HepG2 (cell line): Measurements from ENCODE around the gene XPC. TPM values are rescaled to one million over a fixed set of nuclear protein-coding genes. Genes with fewer than 3 reads are reported as not detected.

Experiments used
- ATAC-seq: fragments of 200-7000 bp; cut with Tn5 transposase; 3 replicates; pipeline ENCODE4 v1.9.1; 2020; ENCODE audit warnings: mild to moderate bottlenecking, moderate library complexity
- BruUV-seq: library from RNA; stranded (reverse); fragments of 400-500 nt; replicated peaks from 2 replicates; lab custom pipeline; 2021; lab: Mats Ljungman, UMichigan
- CTCF ChIA-PET: fragments of 300-600 bp; formaldehyde crosslinking; extraction: SDS; loops from one replicate; lab custom pipeline; 2021; ENCODE audit warnings: low total read pairs, inconsistent platforms, low intra/inter-chr PET ratio; lab: Yijun Ruan, JAX
- POLR2A ChIA-PET: fragments of 350-600 bp; sonication (Branson Sonifier 250); formaldehyde crosslinking; loops from one replicate; lab custom pipeline; 2020; ENCODE audit warnings: antibody characterized with exemption, inconsistent platforms; lab: Yijun Ruan, JAX
- DNase-seq: peaks from one replicate; pipeline ENCODE4 v3.0.0-alpha.2; 2015; ENCODE audit warnings: low spot score
- FAIRE-seq: peaks from 3 replicates; lab custom pipeline; 2011; peaks lifted over from hg19 to GRCh38; lab: Jason Lieb, UNC
- H2AFZ ChIP-seq: one replicate; pipeline ENCODE4 v1.6.1; 2011; ENCODE audit warnings: low read length, inconsistent platforms
- H3K27ac ChIP-seq: fragments of 300-600 bp; 3 replicates; pipeline ENCODE4 v1.8.0; 2011; ENCODE audit warnings: mixed run types, mild to moderate bottlenecking, mixed read lengths, low read length, inconsistent platforms; ENCODE audit not compliant: insufficient read depth; ENCODE audit errors: extremely low read length
- H3K27me3 ChIP-seq, 2 experiments: fragments of 200-600 bp in 1 of 2; 2 replicates in 1 of 2; 3 replicates in 1 of 2; pipeline versions ENCODE4 v1.6.0 to v1.8.0; 2011; ENCODE audit warnings: low read length in 2 of 2, mild to moderate bottlenecking in 2 of 2, moderate library complexity in 2 of 2, inconsistent platforms in 1 of 2; ENCODE audit not compliant: insufficient read depth in 2 of 2, control insufficient read depth in 1 of 2
- H3K36me3 ChIP-seq, 2 experiments: fragments of 200-600 bp in 1 of 2; replicated peaks in 1 of 2; 2 replicates in 1 of 2; 3 replicates in 1 of 2; pipeline versions ENCODE4 v1.5.1 to v1.8.0; 2011; ENCODE audit warnings: low read length in 2 of 2, inconsistent platforms in 1 of 2; ENCODE audit not compliant: insufficient read depth in 2 of 2, control insufficient read depth in 1 of 2
- H3K4me1 ChIP-seq: 2 replicates; pipeline ENCODE4 v1.5.1; 2012; ENCODE audit warnings: low read length, inconsistent platforms; ENCODE audit not compliant: insufficient read depth
- H3K4me2 ChIP-seq: 2 replicates; pipeline ENCODE4 v1.6.0; 2011; ENCODE audit warnings: low read depth, low read length, inconsistent platforms
- H3K4me3 ChIP-seq, 3 experiments: fragments of 200-600 bp in 1 of 3; sonication (generic), shearing (Covaris generic) in 1 of 3; replicated peaks in 1 of 3; 2 replicates each; pipeline ENCODE4 v1.5.1; 2011 to 2016; ENCODE audit warnings: low read length in 3 of 3, inconsistent platforms in 2 of 3, low read depth in 2 of 3, mild to moderate bottlenecking in 2 of 3, control low read depth in 1 of 3, mixed read lengths in 1 of 3; ENCODE audit not compliant: insufficient read depth in 1 of 3
- H3K79me2 ChIP-seq: one replicate; pipeline ENCODE4 v1.6.1; 2011; ENCODE audit warnings: low read length, inconsistent platforms; ENCODE audit not compliant: insufficient read depth
- H3K9ac ChIP-seq: 2 replicates; pipeline ENCODE4 v1.6.0; 2011; ENCODE audit warnings: mild to moderate bottlenecking, low read depth, low read length, inconsistent platforms; ENCODE audit not compliant: insufficient read depth
- H3K9me3 ChIP-seq: 2 replicates; pipeline ENCODE4 v1.5.1; 2012; ENCODE audit warnings: mild to moderate bottlenecking, low read length
- H4K20me1 ChIP-seq: 2 replicates; pipeline ENCODE4 v1.6.0; 2011; ENCODE audit warnings: inconsistent platforms, mild to moderate bottlenecking, low read length, moderate library complexity; ENCODE audit not compliant: insufficient read depth
- ARID2 ChIP-seq: sonication (generic); formaldehyde crosslinking; IDR thresholded peaks from 2 replicates; pipeline ENCODE4 v1.8.1; 2022; ENCODE audit warnings: mild to moderate bottlenecking, missing genetic modification reagents, borderline replicate concordance
- ARNTL ChIP-seq: sonication (generic); formaldehyde crosslinking; IDR thresholded peaks from 2 replicates; pipeline ENCODE4 v1.4.0; 2020; ENCODE audit warnings: mild to moderate bottlenecking, missing genetic modification reagents
- LCORL ChIP-seq, 2 experiments: fragments of 450-650 bp in 1 of 2; sonication (generic) in 1 of 2; formaldehyde crosslinking in 1 of 2; IDR thresholded peaks; 2 replicates each; pipeline versions ENCODE4 v1.5.0 to v1.6.1; 2017 to 2020; ENCODE audit warnings: antibody characterized with exemption in 1 of 2, missing genetic modification reagents in 1 of 2
- NFYB ChIP-seq: sonication (generic); formaldehyde crosslinking; IDR thresholded peaks from 2 replicates; pipeline ENCODE4 v1.4.0; 2020; ENCODE audit warnings: missing genetic modification reagents
- NFYC ChIP-seq: IDR thresholded peaks from 2 replicates; pipeline ENCODE4 v1.6.1; 2016; ENCODE audit warnings: missing genetic modification reagents, missing compliant biosample characterization
- POGZ ChIP-seq: sonication (generic); formaldehyde crosslinking; IDR thresholded peaks from 2 replicates; pipeline ENCODE4 v1.4.0; 2020; ENCODE audit warnings: mild to moderate bottlenecking, missing genetic modification reagents
- STAG1 ChIP-seq: sonication (generic); formaldehyde crosslinking; IDR thresholded peaks from 2 replicates; pipeline ENCODE4 v1.4.0; 2020; ENCODE audit warnings: missing genetic modification reagents
- ZMYM3 ChIP-seq: sonication (generic); formaldehyde crosslinking; IDR thresholded peaks from 2 replicates; pipeline ENCODE4 v1.5.1; 2020; ENCODE audit warnings: mild to moderate bottlenecking, missing genetic modification reagents
- ZMYM4 ChIP-seq: sonication (generic); formaldehyde crosslinking; IDR thresholded peaks from 2 replicates; pipeline ENCODE4 v1.8.1; 2023; ENCODE audit warnings: mild to moderate bottlenecking, missing genetic modification reagents
- ZNF263 ChIP-seq: sonication (generic); formaldehyde crosslinking; IDR thresholded peaks from 2 replicates; pipeline ENCODE4 v1.4.0; 2020; ENCODE audit warnings: missing genetic modification reagents
- ZNF510 ChIP-seq: sonication (generic); formaldehyde crosslinking; IDR thresholded peaks from 2 replicates; pipeline ENCODE4 v1.4.0; 2020; ENCODE audit warnings: low read depth, mild to moderate bottlenecking, missing genetic modification reagents
- ZNF552 ChIP-seq: sonication (generic); formaldehyde crosslinking; IDR thresholded peaks from 2 replicates; pipeline ENCODE4 v1.9.0; 2022; ENCODE audit warnings: missing genetic modification reagents, mild to moderate bottlenecking, borderline replicate concordance
- ZNF678 ChIP-seq: sonication (generic); formaldehyde crosslinking; IDR thresholded peaks from 2 replicates; pipeline ENCODE4 v1.4.0; 2020; ENCODE audit warnings: mild to moderate bottlenecking, missing genetic modification reagents
- WGBS: methylation state at CpG from one replicate; pipeline ENCODE4 v1.1.6; 2017; ENCODE audit warnings: low lambda C conversion rate; 5-methylcytosine and 5-hydroxymethylcytosine counted together
- in situ Hi-C: cut with HindIII; loops from 2 replicates; pipeline ENCODE4 v1.10.0; 2017; ENCODE audit warnings: low pct_unique_long_range_greater_than_20kb; ENCODE audit not compliant: extremely low pct_ligation_motif_present
- intact Hi-C: fragments of 100-400 bp; cut with micrococcal nuclease; formaldehyde crosslinking; loops from one replicate; pipeline ENCODE4 v1.10.0; 2022; ENCODE audit not compliant: unreplicated experiment
- polyA plus RNA-seq, 8 experiments: library from polyadenylated mRNA; depleted of rRNA in 3 of 8; stranded (reverse) in 7 of 8; unstranded in 1 of 8; fragments of >200 nt; fragmentation: Illumina TruSeq in 4 of 8; extraction: Trizol in 4 of 8; gene quantifications; 2 replicates each; pipeline versions ENCODE4 v1.2.1 to v1.2.3, GENCODE V29; 2011 to 2016; ENCODE audit warnings: low read depth in 4 of 8, missing spikeins in 1 of 8, mixed read lengths in 1 of 8; ENCODE audit not compliant: insufficient read depth in 1 of 8
- total RNA-seq, 5 experiments: library from RNA; depleted of rRNA; stranded (reverse); fragments of >200 nt; fragmentation: Illumina TruSeq; extraction: Trizol; gene quantifications; 2 replicates each; pipeline ENCODE4 v1.2.3, GENCODE V29; 2016; ENCODE audit warnings: low read depth in 1 of 5
- TF ChIP-seq, protein P1 (sequence below): IDR thresholded peaks from 2 replicates; pipeline ENCODE4 v1.6.1; 2012; ENCODE audit warnings: inconsistent platforms
- TF ChIP-seq, protein P2 (sequence below): sonication (generic); formaldehyde crosslinking; IDR thresholded peaks from 2 replicates; pipeline ENCODE4 v1.5.1; 2020; ENCODE audit warnings: mild to moderate bottlenecking, missing genetic modification reagents, moderate library complexity
- TF ChIP-seq, protein P3 (sequence below): sonication (generic); formaldehyde crosslinking; IDR thresholded peaks from 2 replicates; pipeline ENCODE4 v1.5.0; 2020; ENCODE audit warnings: mild to moderate bottlenecking, missing genetic modification reagents, moderate library complexity

The XPC gene
- total and polyA plus RNA-seq, 2 of the 13 experiments (the other 11 are each of a cell fraction or from before 2014, with no cell fraction given): 9.4 to 24.1 TPM

DNA sequence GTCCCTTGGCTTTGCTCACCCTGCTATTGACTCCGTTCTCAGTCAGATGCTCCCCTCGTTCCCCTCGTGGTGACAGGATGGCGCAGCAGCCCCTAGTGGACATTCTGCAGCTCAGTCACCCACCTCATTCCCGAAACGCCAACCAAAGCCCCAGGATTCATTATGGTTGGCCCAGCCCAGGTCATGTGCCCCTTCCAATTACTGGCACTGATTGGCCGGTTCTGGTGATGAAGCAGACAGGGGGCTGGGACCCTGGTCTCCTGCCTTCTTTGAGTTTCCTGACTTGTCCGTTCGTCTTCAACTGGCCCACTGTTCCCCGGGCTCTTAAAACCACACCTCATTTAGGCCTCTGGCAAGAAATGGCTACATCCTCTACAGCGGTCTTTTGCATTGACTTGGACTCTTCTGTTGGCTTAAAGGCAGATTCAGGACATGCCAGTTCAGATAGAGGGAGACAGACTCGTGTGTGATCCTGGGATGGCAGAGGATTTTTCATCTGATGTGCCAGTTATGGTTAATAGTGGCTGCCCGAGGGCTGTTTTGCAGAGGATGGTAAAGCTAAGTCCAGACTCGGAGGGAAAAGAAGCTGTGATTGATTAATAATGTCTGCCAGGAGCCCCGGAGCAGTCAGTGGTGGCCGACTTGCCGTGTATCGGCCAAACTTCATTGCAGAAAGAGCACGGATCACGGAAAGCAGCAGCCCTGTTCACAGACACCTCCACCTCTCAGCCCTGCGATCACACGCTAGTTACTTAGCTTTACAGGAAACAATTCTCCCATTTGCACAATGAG, 38.1 kb upstream of the XPC start:
- no peaks in the 10 kb centered on the region; a peak in 1 of 5 replicates for H3K27me3 ChIP-seq
- peak; percentile 92 for ATAC-seq
- BruUV-seq: no TSS peak
- no peak overlapping the region for H2AFZ ChIP-seq
- H3K4me2 ChIP-seq: peak overlapping the region; percentile 25; the same call in 1 of the 2 replicates
- H3K27ac ChIP-seq: no peak overlapping the region
- 77% methylated on average over 17 of the region's 22 CpGs for WGBS
- FAIRE-seq: no peak
- no peaks in the 10 kb centered on the region for H3K9me3 ChIP-seq
- H3K36me3 ChIP-seq: no peaks in the 10 kb centered on the region
- H4K20me1 ChIP-seq: no peaks in the 10 kb centered on the region
- H3K79me2 ChIP-seq: no peaks in the 10 kb centered on the region
- H3K9ac ChIP-seq: no peak overlapping the region
- H3K4me1 ChIP-seq: peaks cover 36% of the 10 kb centered on the region
- ChIA-PET POLR2A (no interaction called here), CTCF (no interaction called here)
- in situ Hi-C loops (no loop called here), intact Hi-C loops (no loop called here)
- DNase-seq: peak; percentile 39
- H3K4me3 ChIP-seq: no peak overlapping the region
- no peak for TF ChIP-seq ZNF678
- TF ChIP-seq, protein P1, sequence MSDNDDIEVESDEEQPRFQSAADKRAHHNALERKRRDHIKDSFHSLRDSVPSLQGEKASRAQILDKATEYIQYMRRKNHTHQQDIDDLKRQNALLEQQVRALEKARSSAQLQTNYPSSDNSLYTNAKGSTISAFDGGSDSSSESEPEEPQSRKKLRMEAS: 0 out of 2 replicates have a peak, but pooled peaks have one; percentile 17
- peak; percentile 98 for TF ChIP-seq ZNF552 (CRISPR knock-in tag)
- TF ChIP-seq LCORL (IDR thresholded peaks at IDR 0.05): no peak
- TF ChIP-seq LCORL (CRISPR knock-in tag; IDR thresholded peaks at IDR 0.05): no peak
- TF ChIP-seq STAG1: peak; percentile 18; the same call in 1 of the 2 replicates
- TF ChIP-seq ZNF510 (CRISPR knock-in tag): no peak
- no peak for TF ChIP-seq ZMYM3 (CRISPR knock-in tag)
- TF ChIP-seq, protein P2, sequence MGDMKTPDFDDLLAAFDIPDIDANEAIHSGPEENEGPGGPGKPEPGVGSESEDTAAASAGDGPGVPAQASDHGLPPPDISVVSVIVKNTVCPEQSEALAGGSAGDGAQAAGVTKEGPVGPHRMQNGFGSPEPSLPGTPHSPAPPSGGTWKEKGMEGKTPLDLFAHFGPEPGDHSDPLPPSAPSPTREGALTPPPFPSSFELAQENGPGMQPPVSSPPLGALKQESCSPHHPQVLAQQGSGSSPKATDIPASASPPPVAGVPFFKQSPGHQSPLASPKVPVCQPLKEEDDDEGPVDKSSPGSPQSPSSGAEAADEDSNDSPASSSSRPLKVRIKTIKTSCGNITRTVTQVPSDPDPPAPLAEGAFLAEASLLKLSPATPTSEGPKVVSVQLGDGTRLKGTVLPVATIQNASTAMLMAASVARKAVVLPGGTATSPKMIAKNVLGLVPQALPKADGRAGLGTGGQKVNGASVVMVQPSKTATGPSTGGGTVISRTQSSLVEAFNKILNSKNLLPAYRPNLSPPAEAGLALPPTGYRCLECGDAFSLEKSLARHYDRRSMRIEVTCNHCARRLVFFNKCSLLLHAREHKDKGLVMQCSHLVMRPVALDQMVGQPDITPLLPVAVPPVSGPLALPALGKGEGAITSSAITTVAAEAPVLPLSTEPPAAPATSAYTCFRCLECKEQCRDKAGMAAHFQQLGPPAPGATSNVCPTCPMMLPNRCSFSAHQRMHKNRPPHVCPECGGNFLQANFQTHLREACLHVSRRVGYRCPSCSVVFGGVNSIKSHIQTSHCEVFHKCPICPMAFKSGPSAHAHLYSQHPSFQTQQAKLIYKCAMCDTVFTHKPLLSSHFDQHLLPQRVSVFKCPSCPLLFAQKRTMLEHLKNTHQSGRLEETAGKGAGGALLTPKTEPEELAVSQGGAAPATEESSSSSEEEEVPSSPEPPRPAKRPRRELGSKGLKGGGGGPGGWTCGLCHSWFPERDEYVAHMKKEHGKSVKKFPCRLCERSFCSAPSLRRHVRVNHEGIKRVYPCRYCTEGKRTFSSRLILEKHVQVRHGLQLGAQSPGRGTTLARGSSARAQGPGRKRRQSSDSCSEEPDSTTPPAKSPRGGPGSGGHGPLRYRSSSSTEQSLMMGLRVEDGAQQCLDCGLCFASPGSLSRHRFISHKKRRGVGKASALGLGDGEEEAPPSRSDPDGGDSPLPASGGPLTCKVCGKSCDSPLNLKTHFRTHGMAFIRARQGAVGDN (CRISPR knock-in tag): peak; percentile 12; the same call in 1 of the 2 replicates
- TF ChIP-seq ZMYM4 (CRISPR knock-in tag): peak; percentile 64
- peak; percentile 12; the same call in 1 of the 2 replicates for TF ChIP-seq ZNF263 (CRISPR knock-in tag)
- no peak for TF ChIP-seq ARNTL (CRISPR knock-in tag)
- TF ChIP-seq POGZ (CRISPR knock-in tag): 0 out of 2 replicates have a peak, but pooled peaks have one; percentile 30
- TF ChIP-seq NFYC (CRISPR knock-in tag): peak; percentile 71
- no peak for TF ChIP-seq ARID2
- peak; percentile 48; the same call in 1 of the 2 replicates for TF ChIP-seq NFYB (CRISPR knock-in tag)
- TF ChIP-seq, protein P3, sequence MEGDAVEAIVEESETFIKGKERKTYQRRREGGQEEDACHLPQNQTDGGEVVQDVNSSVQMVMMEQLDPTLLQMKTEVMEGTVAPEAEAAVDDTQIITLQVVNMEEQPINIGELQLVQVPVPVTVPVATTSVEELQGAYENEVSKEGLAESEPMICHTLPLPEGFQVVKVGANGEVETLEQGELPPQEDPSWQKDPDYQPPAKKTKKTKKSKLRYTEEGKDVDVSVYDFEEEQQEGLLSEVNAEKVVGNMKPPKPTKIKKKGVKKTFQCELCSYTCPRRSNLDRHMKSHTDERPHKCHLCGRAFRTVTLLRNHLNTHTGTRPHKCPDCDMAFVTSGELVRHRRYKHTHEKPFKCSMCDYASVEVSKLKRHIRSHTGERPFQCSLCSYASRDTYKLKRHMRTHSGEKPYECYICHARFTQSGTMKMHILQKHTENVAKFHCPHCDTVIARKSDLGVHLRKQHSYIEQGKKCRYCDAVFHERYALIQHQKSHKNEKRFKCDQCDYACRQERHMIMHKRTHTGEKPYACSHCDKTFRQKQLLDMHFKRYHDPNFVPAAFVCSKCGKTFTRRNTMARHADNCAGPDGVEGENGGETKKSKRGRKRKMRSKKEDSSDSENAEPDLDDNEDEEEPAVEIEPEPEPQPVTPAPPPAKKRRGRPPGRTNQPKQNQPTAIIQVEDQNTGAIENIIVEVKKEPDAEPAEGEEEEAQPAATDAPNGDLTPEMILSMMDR: peak; percentile 64
